GM10266 (cell line): ENCODE measurements around the gene GSTM4.

Experiments used
- DNase-seq: peaks from one replicate; pipeline ENCODE4 v3.0.0; 2012; ENCODE audit errors: extremely low spot score
- CTCF ChIP-seq: IDR thresholded peaks from 2 replicates; pipeline ENCODE4 v1.5.1; 2012; ENCODE audit warnings: mild to moderate bottlenecking, low read depth; ENCODE audit not compliant: control insufficient read depth, insufficient read depth; ENCODE audit errors: missing control alignments

Gene GSTM4

DNA sequence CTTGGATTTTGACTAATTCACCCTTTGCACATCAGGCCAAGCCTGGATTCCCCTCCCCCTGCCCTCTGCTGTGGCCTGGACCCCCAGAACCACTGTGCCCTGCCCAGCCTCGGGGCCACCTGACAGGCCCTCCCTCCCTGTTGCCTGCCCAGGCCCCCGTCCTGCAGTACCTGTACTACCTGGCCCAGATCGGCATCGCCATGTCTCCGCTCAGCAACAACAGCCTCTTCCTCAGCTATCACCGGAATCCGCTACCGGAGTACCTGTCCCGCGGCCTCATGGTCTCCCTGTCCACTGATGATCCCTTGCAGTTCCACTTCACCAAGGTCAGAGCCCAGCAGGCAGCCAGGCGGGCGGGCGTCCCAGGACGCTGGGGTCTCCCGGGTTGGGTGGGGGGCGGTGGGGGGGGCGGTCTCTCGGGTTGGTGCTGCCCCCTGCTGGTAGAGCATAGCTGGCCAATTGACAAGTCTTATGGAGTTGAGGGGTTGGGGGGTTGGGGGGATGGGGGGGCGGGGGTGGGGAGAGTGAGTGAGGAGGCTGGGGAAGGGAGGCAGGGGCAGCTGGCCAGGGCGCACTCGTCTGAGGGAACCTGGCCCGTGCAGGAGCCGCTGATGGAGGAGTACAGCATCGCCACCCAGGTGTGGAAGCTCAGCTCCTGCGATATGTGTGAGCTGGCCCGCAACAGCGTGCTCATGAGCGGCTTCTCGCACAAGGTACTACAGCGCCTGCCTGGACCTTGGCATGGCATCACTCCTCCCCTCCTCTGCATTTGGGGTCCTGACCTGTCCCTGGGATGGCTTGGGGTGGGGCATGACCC, 25.6 kb upstream of the GSTM4 start:
- TF ChIP-seq CTCF, result peak; percentile 39
- no peak for DNase-seq

GRCh38 chr1:109630898-109631512, 24.9 kb upstream of the GSTM4 start:
- no peak for DNase-seq
- TF ChIP-seq CTCF, result no peak

GRCh38 chr1:109631513-109632505, 24.1 kb upstream of the GSTM4 start:
- DNase-seq, result no peak
- no peak for TF ChIP-seq CTCF

GRCh38 chr1:109632671-109633346, 23.1 kb upstream of the GSTM4 start:
- DNase-seq, result no peak
- no peak for TF ChIP-seq CTCF

DNA sequence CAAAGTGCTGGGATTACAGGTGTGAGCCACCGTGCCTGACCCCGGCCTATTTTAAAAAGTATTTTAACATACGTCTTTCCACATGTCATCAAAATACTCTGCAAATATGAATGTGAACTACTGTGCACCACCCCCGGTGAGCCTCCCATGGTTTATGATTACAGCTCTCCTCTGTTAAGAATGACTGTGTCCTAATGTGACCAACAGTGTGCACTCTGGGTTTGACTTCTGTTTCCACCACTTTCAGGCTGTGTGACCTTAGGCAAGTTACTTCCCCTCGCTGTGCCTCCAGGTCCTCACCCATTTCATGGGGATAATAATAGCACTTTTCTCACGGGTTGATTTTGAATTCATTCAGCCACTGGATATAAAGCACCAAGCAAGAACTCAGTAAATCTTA, 21.6 kb upstream of the GSTM4 start:
- DNase-seq, result no peak
- TF ChIP-seq CTCF, result no peak

GRCh38 chr1:109634771-109635750, 20.8 kb upstream of the GSTM4 start:
- no peak for DNase-seq
- TF ChIP-seq CTCF, result no peak
